ENCODE data around the gene ATP2B2.

The ATP2B2 gene

DNA sequence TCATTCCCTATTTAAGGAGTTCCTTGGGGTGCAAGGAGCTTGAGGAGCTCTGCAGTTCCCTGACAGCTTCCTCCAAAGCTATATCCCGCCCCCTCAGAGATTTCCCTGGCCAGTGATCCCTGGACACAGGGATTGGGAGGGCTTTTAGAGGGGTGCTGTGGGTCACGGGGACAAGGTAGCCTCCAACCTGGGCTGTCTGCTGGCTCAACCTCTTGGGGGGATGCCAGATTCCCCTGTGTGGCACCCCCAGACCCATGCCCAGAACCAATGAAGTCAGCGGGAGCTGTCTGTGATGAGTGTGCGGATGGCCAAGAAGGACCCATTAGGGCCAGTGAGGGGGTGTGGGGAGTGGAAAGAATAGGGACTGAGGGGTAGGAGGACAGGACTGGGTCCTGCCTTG is 21.0 kb upstream of the ATP2B2 start (continued):
- TF ChIP-seq, protein P1, sequence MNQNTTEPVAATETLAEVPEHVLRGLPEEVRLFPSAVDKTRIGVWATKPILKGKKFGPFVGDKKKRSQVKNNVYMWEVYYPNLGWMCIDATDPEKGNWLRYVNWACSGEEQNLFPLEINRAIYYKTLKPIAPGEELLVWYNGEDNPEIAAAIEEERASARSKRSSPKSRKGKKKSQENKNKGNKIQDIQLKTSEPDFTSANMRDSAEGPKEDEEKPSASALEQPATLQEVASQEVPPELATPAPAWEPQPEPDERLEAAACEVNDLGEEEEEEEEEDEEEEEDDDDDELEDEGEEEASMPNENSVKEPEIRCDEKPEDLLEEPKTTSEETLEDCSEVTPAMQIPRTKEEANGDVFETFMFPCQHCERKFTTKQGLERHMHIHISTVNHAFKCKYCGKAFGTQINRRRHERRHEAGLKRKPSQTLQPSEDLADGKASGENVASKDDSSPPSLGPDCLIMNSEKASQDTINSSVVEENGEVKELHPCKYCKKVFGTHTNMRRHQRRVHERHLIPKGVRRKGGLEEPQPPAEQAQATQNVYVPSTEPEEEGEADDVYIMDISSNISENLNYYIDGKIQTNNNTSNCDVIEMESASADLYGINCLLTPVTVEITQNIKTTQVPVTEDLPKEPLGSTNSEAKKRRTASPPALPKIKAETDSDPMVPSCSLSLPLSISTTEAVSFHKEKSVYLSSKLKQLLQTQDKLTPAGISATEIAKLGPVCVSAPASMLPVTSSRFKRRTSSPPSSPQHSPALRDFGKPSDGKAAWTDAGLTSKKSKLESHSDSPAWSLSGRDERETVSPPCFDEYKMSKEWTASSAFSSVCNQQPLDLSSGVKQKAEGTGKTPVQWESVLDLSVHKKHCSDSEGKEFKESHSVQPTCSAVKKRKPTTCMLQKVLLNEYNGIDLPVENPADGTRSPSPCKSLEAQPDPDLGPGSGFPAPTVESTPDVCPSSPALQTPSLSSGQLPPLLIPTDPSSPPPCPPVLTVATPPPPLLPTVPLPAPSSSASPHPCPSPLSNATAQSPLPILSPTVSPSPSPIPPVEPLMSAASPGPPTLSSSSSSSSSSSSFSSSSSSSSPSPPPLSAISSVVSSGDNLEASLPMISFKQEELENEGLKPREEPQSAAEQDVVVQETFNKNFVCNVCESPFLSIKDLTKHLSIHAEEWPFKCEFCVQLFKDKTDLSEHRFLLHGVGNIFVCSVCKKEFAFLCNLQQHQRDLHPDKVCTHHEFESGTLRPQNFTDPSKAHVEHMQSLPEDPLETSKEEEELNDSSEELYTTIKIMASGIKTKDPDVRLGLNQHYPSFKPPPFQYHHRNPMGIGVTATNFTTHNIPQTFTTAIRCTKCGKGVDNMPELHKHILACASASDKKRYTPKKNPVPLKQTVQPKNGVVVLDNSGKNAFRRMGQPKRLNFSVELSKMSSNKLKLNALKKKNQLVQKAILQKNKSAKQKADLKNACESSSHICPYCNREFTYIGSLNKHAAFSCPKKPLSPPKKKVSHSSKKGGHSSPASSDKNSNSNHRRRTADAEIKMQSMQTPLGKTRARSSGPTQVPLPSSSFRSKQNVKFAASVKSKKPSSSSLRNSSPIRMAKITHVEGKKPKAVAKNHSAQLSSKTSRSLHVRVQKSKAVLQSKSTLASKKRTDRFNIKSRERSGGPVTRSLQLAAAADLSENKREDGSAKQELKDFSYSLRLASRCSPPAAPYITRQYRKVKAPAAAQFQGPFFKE (tag by site-specific recombination; IDR thresholded peaks at IDR 0.05; ENCODE audit: borderline replicate concordance) = no peak
- TF ChIP-seq KLF8 (tag by site-specific recombination; IDR thresholded peaks at IDR 0.05) = no peak

DNA sequence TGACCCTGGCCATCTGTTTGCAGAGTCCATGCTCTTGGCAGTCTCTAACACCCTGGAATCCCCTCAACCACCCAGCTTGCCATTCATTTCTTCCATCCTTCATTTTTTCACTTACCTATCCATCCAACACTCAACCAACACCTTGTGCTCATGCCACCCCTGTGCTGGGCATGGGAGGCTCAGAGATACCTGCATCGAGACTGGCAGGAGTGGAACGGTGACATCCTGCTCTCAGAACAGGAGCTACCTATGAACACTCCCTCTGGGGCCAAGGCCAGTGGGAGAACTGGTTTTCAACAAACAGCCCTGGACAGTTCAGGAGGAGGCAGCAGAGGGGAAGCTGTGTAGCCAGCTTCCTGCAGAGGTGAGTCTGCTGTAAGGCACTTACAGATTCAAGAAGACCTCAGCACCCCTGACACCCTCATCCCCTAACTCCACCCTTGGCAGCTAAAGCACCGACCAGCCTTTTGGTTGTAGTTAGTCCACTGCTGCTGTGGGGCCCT is 19.5 kb upstream of the ATP2B2 start:
- no peak for TF ChIP-seq ZNF843 (tag by site-specific recombination; IDR thresholded peaks at IDR 0.05)
- TF ChIP-seq ZBTB8A (tag by site-specific recombination; IDR thresholded peaks at IDR 0.05) = no peak
- TF ChIP-seq ZNF677 (tag by site-specific recombination; IDR thresholded peaks at IDR 0.05) = no peak
- TF ChIP-seq ZNF791 (tag by site-specific recombination; IDR thresholded peaks at IDR 0.05) = no peak
- no peak for TF ChIP-seq ZNF239 (tag by site-specific recombination; IDR thresholded peaks at IDR 0.05)
- no peak for TF ChIP-seq ZNF585B (tag by site-specific recombination; IDR thresholded peaks at IDR 0.05)
- no peak for TF ChIP-seq OSR2 (tag by site-specific recombination; IDR thresholded peaks at IDR 0.05)
- no peak for TF ChIP-seq ZNF416 (tag by site-specific recombination; IDR thresholded peaks at IDR 0.05)
- H3K27ac ChIP-seq (ENCODE audit: extremely low read depth, low read depth, low read length) = no peak overlapping the region
- ChIA-PET POLR2A (no interaction called here), CTCF (no interaction called here)
- H3K4me1 ChIP-seq (ENCODE audit: control insufficient read depth, insufficient read depth, low read length) = no peaks in the 10 kb centered on the region
- H3K9me3 ChIP-seq (ENCODE audit: control insufficient read depth, insufficient read depth, low read depth, low read length) = no peaks in the 10 kb centered on the region
- H3K36me3 ChIP-seq (ENCODE audit: control insufficient read depth in 2 of 2, insufficient read depth in 1 of 2, low read length in 2 of 2) = no peaks in the 10 kb centered on the region
- no peak overlapping the region for H3K4me3 ChIP-seq (ENCODE audit: low read depth, low read length)

GRCh38 chr3:10524270-10524669 is 18.9 kb upstream of the ATP2B2 start:
- TF ChIP-seq ZNF335 (tag by site-specific recombination; conservative IDR thresholded peaks at IDR 0.05) (no peak), ATF2 (tag by site-specific recombination; IDR thresholded peaks at IDR 0.05; ENCODE audit: low read depth) (no peak), BCL11B (tag by site-specific recombination; IDR thresholded peaks at IDR 0.05; ENCODE audit: low read depth) (no peak), ZNF423 (tag by site-specific recombination; IDR thresholded peaks at IDR 0.05) (no peak), ZNF266 (tag by site-specific recombination; IDR thresholded peaks at IDR 0.05; ENCODE audit: low read depth) (no peak), SCRT1 (tag by site-specific recombination; IDR thresholded peaks at IDR 0.05; ENCODE audit: borderline replicate concordance) (no peak), SCRT2 (tag by site-specific recombination; IDR thresholded peaks at IDR 0.05) (no peak), ZNF843 (tag by site-specific recombination; IDR thresholded peaks at IDR 0.05) (no peak), ZNF660 (tag by site-specific recombination; IDR thresholded peaks at IDR 0.05) (no peak), ZNF223 (tag by site-specific recombination; IDR thresholded peaks at IDR 0.05) (no peak), ZNF629 (tag by site-specific recombination; IDR thresholded peaks at IDR 0.05) (no peak)
- Histone ChIP-seq H3K9me3 (ENCODE audit: control insufficient read depth, insufficient read depth, low read depth, low read length) (no peaks in the 10 kb centered on the region), H3K36me3 (ENCODE audit: control insufficient read depth in 2 of 2, insufficient read depth in 1 of 2, low read length in 2 of 2) (no peaks in the 10 kb centered on the region), H3K4me3 (ENCODE audit: low read depth, low read length) (no peak overlapping the region), H3K27ac (ENCODE audit: extremely low read depth, low read depth, low read length) (no peak overlapping the region), H3K4me1 (ENCODE audit: control insufficient read depth, insufficient read depth, low read length) (no peaks in the 10 kb centered on the region)
- ChIA-PET POLR2A (no interaction called here), CTCF (interaction anchor here (0.7 kb wide), 1 partner anchor 118 kb away, joined by 3 read pairs; no protein-coding TSS in a partner anchor)
